ENCODE measurements around the gene SLC35A5.
A peak's percentile ranks its signal among the peaks of the same experiment; 100 is the strongest.

GRCh38 chr3:112531358-112531781 lies 30.5 kb upstream of the SLC35A5 start:
- TF ChIP-seq, protein P1, sequence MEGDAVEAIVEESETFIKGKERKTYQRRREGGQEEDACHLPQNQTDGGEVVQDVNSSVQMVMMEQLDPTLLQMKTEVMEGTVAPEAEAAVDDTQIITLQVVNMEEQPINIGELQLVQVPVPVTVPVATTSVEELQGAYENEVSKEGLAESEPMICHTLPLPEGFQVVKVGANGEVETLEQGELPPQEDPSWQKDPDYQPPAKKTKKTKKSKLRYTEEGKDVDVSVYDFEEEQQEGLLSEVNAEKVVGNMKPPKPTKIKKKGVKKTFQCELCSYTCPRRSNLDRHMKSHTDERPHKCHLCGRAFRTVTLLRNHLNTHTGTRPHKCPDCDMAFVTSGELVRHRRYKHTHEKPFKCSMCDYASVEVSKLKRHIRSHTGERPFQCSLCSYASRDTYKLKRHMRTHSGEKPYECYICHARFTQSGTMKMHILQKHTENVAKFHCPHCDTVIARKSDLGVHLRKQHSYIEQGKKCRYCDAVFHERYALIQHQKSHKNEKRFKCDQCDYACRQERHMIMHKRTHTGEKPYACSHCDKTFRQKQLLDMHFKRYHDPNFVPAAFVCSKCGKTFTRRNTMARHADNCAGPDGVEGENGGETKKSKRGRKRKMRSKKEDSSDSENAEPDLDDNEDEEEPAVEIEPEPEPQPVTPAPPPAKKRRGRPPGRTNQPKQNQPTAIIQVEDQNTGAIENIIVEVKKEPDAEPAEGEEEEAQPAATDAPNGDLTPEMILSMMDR (IDR thresholded peaks at IDR 0.05) = peak; percentile 48 to 61 (median 58)
- no peak for TF ChIP-seq EP300 (IDR thresholded peaks at IDR 0.05; ENCODE audit: low read depth)
